Peyer's patch (tissue), 4 donors: Measurements from ENCODE around the gene TBCD. TPM values are rescaled to one million over a fixed set of nuclear protein-coding genes. Genes with fewer than 3 reads are reported as not detected.

Experiments used
- DNase-seq, 3 donors: peaks; one replicate each; pipeline ENCODE4 v3.0.0-alpha.2; 2017 to 2019
- H3K27ac ChIP-seq, 4 donors: fragments of 200-600 bp; sonication (generic); one replicate each; pipeline ENCODE4 v1.5.1; 2016 to 2019
- H3K27me3 ChIP-seq, 2 donors: fragments of 200-600 bp; sonication (generic); one replicate each; pipeline ENCODE4 v1.5.1; 2019
- H3K36me3 ChIP-seq, 3 donors: fragments of 200-600 bp; sonication (generic); one replicate each; pipeline ENCODE4 v1.5.1; 2016 to 2019
- H3K4me1 ChIP-seq, 4 donors: fragments of 200-600 bp; sonication (generic); one replicate each; pipeline ENCODE4 v1.5.1; 2016 to 2019
- H3K4me3 ChIP-seq, 4 donors: fragments of 200-600 bp; sonication (generic); 1 replicate in 3 of 4; 2 replicates in 1 of 4; pipeline ENCODE4 v1.5.1; 2016 to 2019; ENCODE audit warnings: mild to moderate bottlenecking in 1 of 4
- H3K9me3 ChIP-seq, 4 donors: fragments of 200-600 bp; sonication (generic); one replicate each; pipeline ENCODE4 v1.5.1; 2016 to 2019; ENCODE audit warnings: mild to moderate bottlenecking in 1 of 4
- CTCF ChIP-seq, 6 experiments: fragments of 450-650 bp in 4 of 6; fragments of 200-600 bp in 2 of 6; sonication (generic) in 1 of 6; IDR thresholded peaks; one replicate each; pipeline ENCODE4 v1.5.1; 2017 to 2019; ENCODE audit warnings: antibody characterized with exemption in 6 of 6, mild to moderate bottlenecking in 3 of 6, moderate library complexity in 1 of 6
- POLR2A ChIP-seq, 2 donors: fragments of 450-650 bp; IDR thresholded peaks; one replicate each; pipeline ENCODE4 v1.5.1; 2017; ENCODE audit warnings: antibody characterized with exemption in 2 of 2, mild to moderate bottlenecking in 2 of 2, moderate library complexity in 2 of 2
- total RNA-seq, 4 donors: library from RNA; depleted of rRNA; stranded (reverse); fragments of >200 nt; gene quantifications; one replicate each; pipeline ENCODE4 v1.1.0, GENCODE V29; 2016

Gene TBCD
- total RNA-seq, 4 donors from 2014 or later: 58.7 to 130 (median 74.8) TPM

- Histone ChIP-seq H3K27me3 (no peaks in the 10 kb centered on the region), H3K4me1 (peaks cover 0 to 8% (median 3%) of the 10 kb centered on the region in 4 donors), H3K9me3 (no peaks in the 10 kb centered on the region), H3K27ac (no peak overlapping the region), H3K4me3 (no peak overlapping the region), H3K36me3 (no peaks in the 10 kb centered on the region)
- TF ChIP-seq POLR2A (IDR thresholded peaks at IDR 0.05): no peak
- TF ChIP-seq CTCF (IDR thresholded peaks at IDR 0.05): no peak
- DNase-seq: no peak
Measured at GRCh38 chr17:82841921-82842596, 90.2 kb downstream of the TBCD start.

- Histone ChIP-seq H3K27me3 (no peaks in the 10 kb centered on the region), H3K4me1 (peaks cover 0 to 5% (median 0%) of the 10 kb centered on the region in 4 donors), H3K4me3 (no peak overlapping the region), H3K27ac (no peak overlapping the region), H3K36me3 (no peaks in the 10 kb centered on the region), H3K9me3 (no peaks in the 10 kb centered on the region)
- no peak for TF ChIP-seq CTCF (IDR thresholded peaks at IDR 0.05)
- TF ChIP-seq POLR2A (IDR thresholded peaks at IDR 0.05): no peak
- DNase-seq: no peak
Measured at GRCh38 chr17:82843904-82844680, 92.2 kb downstream of the TBCD start.

- TF ChIP-seq POLR2A (IDR thresholded peaks at IDR 0.05) (no peak), CTCF (IDR thresholded peaks at IDR 0.05) (no peak)
- H3K27ac ChIP-seq: peak overlapping the region in 2 of 4 donors; percentile 12 to 19
- no peak for DNase-seq
- H3K9me3 ChIP-seq: no peaks in the 10 kb centered on the region
- H3K36me3 ChIP-seq: no peaks in the 10 kb centered on the region
- H3K27me3 ChIP-seq: no peaks in the 10 kb centered on the region
- H3K4me3 ChIP-seq: no peak overlapping the region
- H3K4me1 ChIP-seq: peaks cover 0 to 5% (median 0%) of the 10 kb centered on the region in 4 donors
Measured at GRCh38 chr17:82844796-82845162, 92.9 kb downstream of the TBCD start.

- H3K27ac ChIP-seq: peak overlapping the region in 2 of 4 donors; percentile 12 to 19
Measured at GRCh38 chr17:82845163-82845807, 93.4 kb downstream of the TBCD start.

More at GRCh38 chr17:82845163-82845807, 93.4 kb downstream of the TBCD start:
- peak overlapping the region in 1 of 4 donors; percentile 18 for H3K4me3 ChIP-seq
- H3K36me3 ChIP-seq: no peaks in the 10 kb centered on the region
- H3K9me3 ChIP-seq: no peaks in the 10 kb centered on the region
- DNase-seq: no peak
- no peak for TF ChIP-seq POLR2A (IDR thresholded peaks at IDR 0.05)
- TF ChIP-seq CTCF (IDR thresholded peaks at IDR 0.05): no peak
- H3K27me3 ChIP-seq: no peaks in the 10 kb centered on the region
- peaks cover 0 to 5% (median 0%) of the 10 kb centered on the region in 4 donors for H3K4me1 ChIP-seq
